COLO668 (cell line): Measurements from ENCODE around the gene ZNF281.
A peak's percentile ranks its signal among the peaks of the same experiment; 100 is the strongest.
"Not testable (repeated sequence)": the region's sequence is repeated elsewhere in the genome, so short reads cannot be mapped to it uniquely, and the experiment has no call there.

Experiments
- DNase-seq: peaks from one replicate; lab custom pipeline; 2025; ENCODE audit not compliant: unreplicated experiment; lab: John Stamatoyannopoulos, UW

The ZNF281 gene, protein sequence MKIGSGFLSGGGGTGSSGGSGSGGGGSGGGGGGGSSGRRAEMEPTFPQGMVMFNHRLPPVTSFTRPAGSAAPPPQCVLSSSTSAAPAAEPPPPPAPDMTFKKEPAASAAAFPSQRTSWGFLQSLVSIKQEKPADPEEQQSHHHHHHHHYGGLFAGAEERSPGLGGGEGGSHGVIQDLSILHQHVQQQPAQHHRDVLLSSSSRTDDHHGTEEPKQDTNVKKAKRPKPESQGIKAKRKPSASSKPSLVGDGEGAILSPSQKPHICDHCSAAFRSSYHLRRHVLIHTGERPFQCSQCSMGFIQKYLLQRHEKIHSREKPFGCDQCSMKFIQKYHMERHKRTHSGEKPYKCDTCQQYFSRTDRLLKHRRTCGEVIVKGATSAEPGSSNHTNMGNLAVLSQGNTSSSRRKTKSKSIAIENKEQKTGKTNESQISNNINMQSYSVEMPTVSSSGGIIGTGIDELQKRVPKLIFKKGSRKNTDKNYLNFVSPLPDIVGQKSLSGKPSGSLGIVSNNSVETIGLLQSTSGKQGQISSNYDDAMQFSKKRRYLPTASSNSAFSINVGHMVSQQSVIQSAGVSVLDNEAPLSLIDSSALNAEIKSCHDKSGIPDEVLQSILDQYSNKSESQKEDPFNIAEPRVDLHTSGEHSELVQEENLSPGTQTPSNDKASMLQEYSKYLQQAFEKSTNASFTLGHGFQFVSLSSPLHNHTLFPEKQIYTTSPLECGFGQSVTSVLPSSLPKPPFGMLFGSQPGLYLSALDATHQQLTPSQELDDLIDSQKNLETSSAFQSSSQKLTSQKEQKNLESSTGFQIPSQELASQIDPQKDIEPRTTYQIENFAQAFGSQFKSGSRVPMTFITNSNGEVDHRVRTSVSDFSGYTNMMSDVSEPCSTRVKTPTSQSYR

GRCh38 chr1:200409761-200410565 is at the start of gene ZNF281:
Gene ZNF281 (minus strand): TSS chr1:200410036. CDS start chr1:200409705, 331 bp downstream.
- DNase-seq, result peak; percentile 97

- no peak for DNase-seq
Observed at GRCh38 chr1:200458780-200459179, 48.9 kb upstream of the ZNF281 start.

DNA sequence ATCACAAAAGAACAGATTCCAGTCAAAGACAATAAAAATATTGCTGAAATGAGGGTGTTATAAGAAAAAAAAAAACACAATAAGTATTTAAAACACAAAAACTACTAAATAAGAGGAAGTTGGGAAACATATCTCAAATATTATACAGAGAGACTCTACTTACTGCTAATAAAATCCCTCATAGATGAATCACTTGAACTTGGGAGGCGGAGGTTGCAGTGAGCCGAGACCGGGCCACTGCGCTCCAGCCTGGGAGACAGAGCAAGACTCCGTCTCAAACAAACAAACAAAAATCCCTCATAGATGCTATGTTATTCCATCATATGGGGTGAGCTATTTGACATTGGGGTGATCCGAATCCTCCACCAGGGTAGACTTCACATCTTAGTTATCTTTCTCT is 48.0 kb upstream of the ZNF281 start:
- no peak for DNase-seq

GRCh38 chr1:200454425-200454824 is 44.6 kb upstream of the ZNF281 start:
- DNase-seq, result no peak

GRCh38 chr1:200453553-200453905 is 43.7 kb upstream of the ZNF281 start:
- DNase-seq, result no peak

DNA sequence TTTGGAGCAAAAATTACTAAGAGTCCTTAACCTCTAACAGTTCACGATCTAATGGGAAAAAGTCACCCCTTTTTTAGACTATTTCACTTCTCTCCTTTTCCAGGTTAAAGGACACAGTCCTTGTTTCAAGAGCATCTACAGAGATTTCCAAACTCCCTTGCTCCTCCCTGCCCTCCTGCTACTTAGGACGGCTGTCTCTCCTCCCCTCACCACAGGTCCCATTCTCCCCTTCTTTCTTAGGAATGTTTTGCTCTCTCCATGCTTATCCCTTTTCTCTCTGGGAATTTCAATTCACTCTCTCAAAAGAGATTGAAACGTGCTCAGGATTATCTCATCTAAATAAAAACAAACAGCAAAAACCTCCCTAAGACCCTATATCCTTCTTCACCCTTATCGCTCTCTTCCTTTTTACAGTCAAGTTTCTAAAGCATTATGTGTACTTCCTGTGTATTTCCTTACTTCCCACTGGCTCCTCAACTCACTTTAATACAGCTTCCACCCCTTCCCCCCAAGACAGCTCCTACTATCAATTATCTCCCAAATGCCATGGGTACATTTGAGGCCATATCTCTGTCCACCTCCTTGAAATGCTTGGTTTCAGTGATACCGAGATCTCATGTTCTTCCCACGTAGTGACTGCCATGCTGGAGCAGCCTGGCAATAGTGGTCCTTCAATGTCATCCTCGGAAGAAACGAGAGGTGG is 43.2 kb upstream of the ZNF281 start:
- no peak for DNase-seq

- no peak for DNase-seq
Observed at GRCh38 chr1:200448034-200448762, 38.4 kb upstream of the ZNF281 start.

- DNase-seq, result no peak
Observed at GRCh38 chr1:200445213-200445612, 35.4 kb upstream of the ZNF281 start.

DNA sequence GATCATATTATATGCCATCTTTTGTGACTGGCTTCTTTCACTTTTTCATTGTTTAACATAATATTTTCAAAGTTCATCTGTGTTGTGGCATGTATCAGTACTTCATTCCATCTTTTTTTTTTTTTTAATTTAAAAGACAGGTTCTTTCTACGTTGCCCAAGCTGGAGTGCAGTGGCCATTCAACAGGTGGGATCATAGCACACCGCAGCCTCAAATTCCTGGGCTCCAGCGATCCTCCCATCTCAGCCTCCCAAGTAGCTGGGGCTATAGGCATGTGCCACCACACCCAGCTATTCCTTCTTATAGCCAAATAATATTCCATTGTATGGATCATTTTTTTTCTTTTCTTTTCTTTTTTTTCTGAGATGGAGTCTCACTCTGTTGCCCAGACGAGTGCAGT is 34.6 kb upstream of the ZNF281 start:
- DNase-seq, result no peak

- no peak for DNase-seq
Observed at GRCh38 chr1:200443860-200444259, 34.0 kb upstream of the ZNF281 start.

- DNase-seq, result no peak
Observed at GRCh38 chr1:200442537-200443156, 32.8 kb upstream of the ZNF281 start.

DNA sequence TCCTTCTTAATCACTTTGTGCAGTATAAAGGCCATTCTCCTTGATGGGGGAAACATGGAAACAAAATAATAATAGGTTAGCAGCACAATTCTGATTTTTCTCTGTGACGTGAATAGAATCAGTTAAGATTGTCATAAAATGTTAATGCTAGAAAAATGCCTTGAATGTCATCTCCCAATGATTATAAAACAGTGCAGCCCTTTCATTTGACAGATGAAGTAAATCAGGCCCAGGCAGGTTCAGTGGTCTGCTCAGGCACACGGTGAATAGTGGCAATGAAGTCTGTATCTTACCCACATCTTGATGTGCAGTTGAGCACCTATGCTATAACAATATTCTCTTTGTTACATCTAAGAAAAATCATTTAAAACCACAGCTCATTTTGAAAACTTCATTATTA is 32.2 kb upstream of the ZNF281 start:
- DNase-seq, result no peak

- DNase-seq, result no peak
Observed at GRCh38 chr1:200438911-200439310, 29.1 kb upstream of the ZNF281 start.

DNA sequence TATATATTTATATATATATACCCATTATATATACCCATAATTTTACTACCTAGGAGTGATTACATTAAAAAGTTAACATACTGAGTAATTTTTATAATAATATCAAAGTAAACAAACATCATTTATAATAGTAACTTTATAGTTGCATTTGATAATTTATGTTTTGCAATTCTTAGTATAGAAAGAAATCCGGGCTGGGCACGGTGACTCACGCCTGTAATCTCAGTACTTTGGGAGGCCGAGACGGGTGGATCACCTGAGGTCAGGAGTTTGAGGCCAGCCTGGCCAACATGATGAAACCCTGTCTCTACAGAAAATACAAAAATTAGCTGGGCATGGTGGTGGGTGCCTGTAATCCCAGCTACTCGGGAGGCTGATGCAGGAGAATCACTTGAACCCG is 28.6 kb upstream of the ZNF281 start:
- DNase-seq, result not testable (repeated sequence)

DNA sequence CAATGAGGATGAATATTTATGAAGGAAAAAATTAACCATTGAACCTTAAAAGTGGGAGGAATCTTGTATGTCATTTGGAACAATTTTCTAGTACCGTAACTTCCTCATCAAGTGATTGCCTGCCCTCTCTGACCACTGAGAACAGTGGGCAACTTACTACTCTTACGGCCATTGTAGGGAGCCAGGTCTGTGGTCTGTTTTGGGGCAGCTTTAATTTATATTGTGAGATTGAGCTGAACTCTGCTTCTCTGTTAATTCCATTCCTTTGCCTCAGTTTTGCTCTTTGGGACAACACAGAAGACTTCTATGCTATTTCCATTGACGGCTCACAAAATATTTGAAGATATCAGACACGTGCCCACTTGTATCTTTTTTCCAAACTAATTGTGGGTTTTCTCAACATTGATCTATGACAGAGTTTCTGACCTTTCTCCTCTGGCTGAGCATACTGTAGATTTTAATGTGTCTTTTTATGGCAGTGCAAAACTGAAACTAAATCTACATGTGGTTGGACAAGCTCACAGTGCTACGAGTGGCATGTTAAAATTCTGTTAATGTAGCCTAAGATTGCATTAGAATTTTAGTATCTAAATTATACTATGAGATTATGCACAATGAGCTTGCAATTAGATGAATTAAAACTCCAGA is 27.8 kb upstream of the ZNF281 start:
- DNase-seq, result no peak

- no peak for DNase-seq
Observed at GRCh38 chr1:200437088-200437487, 27.3 kb upstream of the ZNF281 start.

- no peak for DNase-seq
Observed at GRCh38 chr1:200436436-200436835, 26.6 kb upstream of the ZNF281 start.

GRCh38 chr1:200435200-200435780 is 25.5 kb upstream of the ZNF281 start:
- DNase-seq, result no peak

GRCh38 chr1:200433586-200433985 is 23.8 kb upstream of the ZNF281 start:
- no peak for DNase-seq
